Neural progenitor cell (in vitro differentiated cells): ENCODE data around the gene PAM. TPM values are rescaled to one million over a fixed set of nuclear protein-coding genes. Genes with fewer than 3 reads are reported as not detected.
A peak's percentile ranks its signal among the peaks of the same experiment; 100 is the strongest.
"Not testable (repeated sequence)": the region's sequence is repeated elsewhere in the genome, so short reads cannot be mapped to it uniquely, and the experiment has no call there.

ENCODE experiments used
- DNase-seq: peaks from one replicate; pipeline ENCODE4 v3.0.0-alpha.2; 2016; ENCODE audit warnings: low spot score
- H2AFZ ChIP-seq: fragments of 200-600 bp; sonication (generic); replicated peaks from 2 replicates; pipeline ENCODE4 v1.6.1; 2016; ENCODE audit warnings: antibody characterized with exemption
- H3F3A ChIP-seq: fragments of 200-600 bp; sonication (generic); 2 replicates; pipeline ENCODE4 v1.6.1; 2016; ENCODE audit warnings: antibody characterized with exemption, low read depth
- H3K27ac ChIP-seq: fragments of 200-600 bp; sonication (generic); 2 replicates; pipeline ENCODE4 v1.5.1; 2016; ENCODE audit warnings: mild to moderate bottlenecking
- H3K27me3 ChIP-seq: fragments of 200-600 bp; sonication (generic); 2 replicates; pipeline ENCODE4 v1.6.1; 2016; ENCODE audit warnings: mild to moderate bottlenecking, moderate library complexity
- H3K36me3 ChIP-seq: fragments of 200-600 bp; sonication (generic); 2 replicates; pipeline ENCODE4 v1.5.1; 2016
- H3K4me1 ChIP-seq: fragments of 200-600 bp; sonication (generic); 2 replicates; pipeline ENCODE4 v1.6.1; 2016; ENCODE audit warnings: mixed run types
- H3K4me2 ChIP-seq: fragments of 200-600 bp; sonication (generic); 2 replicates; pipeline ENCODE4 v1.6.1; 2016
- H3K4me3 ChIP-seq: fragments of 200-600 bp; sonication (generic); 2 replicates; pipeline ENCODE4 v1.5.1; 2016
- H3K79me2 ChIP-seq: fragments of 200-600 bp; sonication (generic); 2 replicates; pipeline ENCODE4 v1.6.1; 2016; ENCODE audit warnings: low read depth
- H3K9ac ChIP-seq: fragments of 200-600 bp; sonication (generic); 2 replicates; pipeline ENCODE4 v1.6.1; 2016
- H3K9me3 ChIP-seq: fragments of 200-600 bp; sonication (generic); 2 replicates; pipeline ENCODE4 v1.5.1; 2016; ENCODE audit warnings: low read depth
- H4K20me1 ChIP-seq: fragments of 200-600 bp; sonication (generic); 2 replicates; pipeline ENCODE4 v1.6.1; 2016; ENCODE audit warnings: low read depth
- H3K27ac Mint-ChIP-seq: 3 replicates; pipeline ENCODE4 v1.8.0; 2021; ENCODE audit warnings: mixed read lengths
- H3K27me3 Mint-ChIP-seq: 2 replicates; pipeline ENCODE4 v1.8.0; 2022; ENCODE audit warnings: low read depth, mild to moderate bottlenecking, inconsistent platforms, moderate library complexity, mixed read lengths; ENCODE audit not compliant: insufficient read depth
- H3K36me3 Mint-ChIP-seq: 3 replicates; pipeline ENCODE4 v1.8.0; 2021; ENCODE audit warnings: mixed read lengths
- H3K4me1 Mint-ChIP-seq: 3 replicates; pipeline ENCODE4 v1.8.0; 2021; ENCODE audit warnings: mixed read lengths
- H3K4me3 Mint-ChIP-seq: 3 replicates; pipeline ENCODE4 v1.8.0; 2021; ENCODE audit warnings: mild to moderate bottlenecking, moderate library complexity, mixed read lengths
- H3K9me3 Mint-ChIP-seq: 3 replicates; pipeline ENCODE4 v1.8.0; 2020; ENCODE audit warnings: mixed read lengths
- EZH2 ChIP-seq: fragments of 200-600 bp; sonication (generic); IDR thresholded peaks from 2 replicates; pipeline ENCODE4 v1.6.1; 2017; ENCODE audit warnings: antibody characterized with exemption, mild to moderate bottlenecking, moderate library complexity
- EZH2phosphoT487 ChIP-seq: fragments of 200-600 bp; sonication (generic); IDR thresholded peaks from 2 replicates; pipeline ENCODE4 v1.6.1; 2017; ENCODE audit warnings: antibody characterized with exemption
- total RNA-seq: library from RNA; depleted of rRNA; stranded (reverse); fragments of >200 nt; gene quantifications from 2 replicates; pipeline ENCODE4 v1.2.3, GENCODE V29; 2015; ENCODE audit warnings: low replicate concordance
- TF ChIP-seq, protein P1 (sequence below): fragments of 200-600 bp; sonication (generic); IDR thresholded peaks from 2 replicates; pipeline ENCODE4 v1.5.1; 2017; ENCODE audit warnings: antibody characterized with exemption, mild to moderate bottlenecking

PAM gene
- total RNA-seq, 1 donor from 2014 or later = 246 TPM

GRCh38 chr5:103036601-103037000 is 281.5 kb downstream of the PAM start:
- H3K4me2 ChIP-seq = no peak overlapping the region
- DNase-seq = no peak
- no peak overlapping the region for H3K27ac ChIP-seq
- Mint-ChIP-seq H3K27ac (no peak overlapping the region), H3K9me3 (peaks cover 5% of the 10 kb centered on the region), H3K4me1 (no peaks in the 10 kb centered on the region), H3K36me3 (peaks cover 11% of the 10 kb centered on the region), H3K4me3 (no peak overlapping the region), H3K27me3 (no peaks in the 10 kb centered on the region)
- no peak overlapping the region for H3K9ac ChIP-seq
- H3K4me3 ChIP-seq = no peak overlapping the region
- H3K4me1 ChIP-seq = no peaks in the 10 kb centered on the region
- H3K27me3 ChIP-seq = no peaks in the 10 kb centered on the region
- no peaks in the 10 kb centered on the region for H3K36me3 ChIP-seq
- no peaks in the 10 kb centered on the region for H3K79me2 ChIP-seq
- no peaks in the 10 kb centered on the region for H4K20me1 ChIP-seq
- TF ChIP-seq EZH2 (no peak), EZH2phosphoT487 (no peak)
- TF ChIP-seq, protein P1, sequence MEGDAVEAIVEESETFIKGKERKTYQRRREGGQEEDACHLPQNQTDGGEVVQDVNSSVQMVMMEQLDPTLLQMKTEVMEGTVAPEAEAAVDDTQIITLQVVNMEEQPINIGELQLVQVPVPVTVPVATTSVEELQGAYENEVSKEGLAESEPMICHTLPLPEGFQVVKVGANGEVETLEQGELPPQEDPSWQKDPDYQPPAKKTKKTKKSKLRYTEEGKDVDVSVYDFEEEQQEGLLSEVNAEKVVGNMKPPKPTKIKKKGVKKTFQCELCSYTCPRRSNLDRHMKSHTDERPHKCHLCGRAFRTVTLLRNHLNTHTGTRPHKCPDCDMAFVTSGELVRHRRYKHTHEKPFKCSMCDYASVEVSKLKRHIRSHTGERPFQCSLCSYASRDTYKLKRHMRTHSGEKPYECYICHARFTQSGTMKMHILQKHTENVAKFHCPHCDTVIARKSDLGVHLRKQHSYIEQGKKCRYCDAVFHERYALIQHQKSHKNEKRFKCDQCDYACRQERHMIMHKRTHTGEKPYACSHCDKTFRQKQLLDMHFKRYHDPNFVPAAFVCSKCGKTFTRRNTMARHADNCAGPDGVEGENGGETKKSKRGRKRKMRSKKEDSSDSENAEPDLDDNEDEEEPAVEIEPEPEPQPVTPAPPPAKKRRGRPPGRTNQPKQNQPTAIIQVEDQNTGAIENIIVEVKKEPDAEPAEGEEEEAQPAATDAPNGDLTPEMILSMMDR = no peak
- H2AFZ ChIP-seq = no peak overlapping the region
- no peaks in the 10 kb centered on the region for H3F3A ChIP-seq
- no peaks in the 10 kb centered on the region for H3K9me3 ChIP-seq

DNA sequence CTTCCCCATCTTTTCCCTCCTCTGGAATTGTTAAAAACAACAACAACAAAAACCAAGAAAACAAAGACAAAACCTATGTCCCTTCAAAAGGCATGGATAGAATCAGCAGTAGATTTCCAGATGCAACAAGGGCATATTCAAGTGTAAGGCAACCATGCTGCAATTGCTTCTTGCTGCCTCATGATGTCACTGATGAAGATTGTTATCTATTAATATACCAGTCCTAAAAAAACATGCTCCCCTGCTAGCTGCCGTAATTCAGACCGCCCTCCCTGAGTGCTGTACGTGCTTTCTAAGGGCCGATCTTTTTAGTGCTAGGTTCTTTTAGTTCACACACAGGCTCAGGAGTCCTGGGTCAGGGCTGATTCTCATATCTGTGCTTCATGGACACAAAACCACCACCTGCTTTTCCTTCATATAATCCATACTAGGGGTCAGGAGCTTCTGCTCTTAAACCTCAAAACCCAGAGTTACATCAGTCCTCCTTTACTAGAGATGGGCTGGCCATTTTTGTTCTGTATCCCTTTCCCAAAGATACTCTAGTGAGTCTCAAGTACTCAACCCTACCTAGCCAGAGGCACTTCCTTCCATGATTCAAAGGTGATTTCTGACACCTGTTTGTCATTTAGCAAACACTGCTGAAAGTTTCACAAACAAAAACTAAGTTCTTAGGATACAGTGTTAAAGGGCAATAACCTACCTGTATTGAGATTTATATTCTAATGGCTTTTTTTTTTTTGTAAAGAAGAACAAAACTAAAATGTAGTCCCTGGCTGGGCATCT is 282.8 kb downstream of the PAM start:
- no peaks in the 10 kb centered on the region for H3F3A ChIP-seq
- Mint-ChIP-seq H3K4me3 (no peak overlapping the region), H3K4me1 (no peaks in the 10 kb centered on the region), H3K36me3 (peaks cover 4% of the 10 kb centered on the region), H3K9me3 (peaks cover 3% of the 10 kb centered on the region), H3K27ac (no peak overlapping the region), H3K27me3 (no peaks in the 10 kb centered on the region)
- TF ChIP-seq EZH2 = no peak
- no peak for TF ChIP-seq EZH2phosphoT487
- TF ChIP-seq, protein P1 = no peak
- no peak for DNase-seq
- no peaks in the 10 kb centered on the region for H3K4me1 ChIP-seq
- H3K4me3 ChIP-seq = no peak overlapping the region
- H3K9me3 ChIP-seq = no peaks in the 10 kb centered on the region
- no peak overlapping the region for H3K9ac ChIP-seq
- no peak overlapping the region for H3K27ac ChIP-seq
- no peaks in the 10 kb centered on the region for H3K36me3 ChIP-seq
- no peak overlapping the region for H3K4me2 ChIP-seq
- peak overlapping the region; percentile 33 for H2AFZ ChIP-seq
- no peaks in the 10 kb centered on the region for H3K27me3 ChIP-seq
- H4K20me1 ChIP-seq = no peaks in the 10 kb centered on the region
- no peaks in the 10 kb centered on the region for H3K79me2 ChIP-seq

- Histone ChIP-seq H3K79me2 (no peaks in the 10 kb centered on the region), H2AFZ (no peak overlapping the region), H3K27ac (no peak overlapping the region), H3K9ac (no peak overlapping the region), H3K36me3 (no peaks in the 10 kb centered on the region), H3F3A (no peaks in the 10 kb centered on the region), H4K20me1 (no peaks in the 10 kb centered on the region), H3K4me1 (no peaks in the 10 kb centered on the region), H3K4me3 (no peak overlapping the region), H3K9me3 (no peaks in the 10 kb centered on the region), H3K4me2 (no peak overlapping the region), H3K27me3 (no peaks in the 10 kb centered on the region)
- Mint-ChIP-seq H3K27me3 (no peaks in the 10 kb centered on the region), H3K36me3 (no peaks in the 10 kb centered on the region), H3K27ac (no peak overlapping the region), H3K4me1 (no peaks in the 10 kb centered on the region), H3K4me3 (no peak overlapping the region), H3K9me3 (peaks cover 3% of the 10 kb centered on the region)
- no peak for DNase-seq
- TF ChIP-seq, protein P1 = peak; percentile 48
- TF ChIP-seq EZH2phosphoT487 = no peak
Measured at GRCh38 chr5:103041071-103041676, 286.1 kb downstream of the PAM start.

DNA sequence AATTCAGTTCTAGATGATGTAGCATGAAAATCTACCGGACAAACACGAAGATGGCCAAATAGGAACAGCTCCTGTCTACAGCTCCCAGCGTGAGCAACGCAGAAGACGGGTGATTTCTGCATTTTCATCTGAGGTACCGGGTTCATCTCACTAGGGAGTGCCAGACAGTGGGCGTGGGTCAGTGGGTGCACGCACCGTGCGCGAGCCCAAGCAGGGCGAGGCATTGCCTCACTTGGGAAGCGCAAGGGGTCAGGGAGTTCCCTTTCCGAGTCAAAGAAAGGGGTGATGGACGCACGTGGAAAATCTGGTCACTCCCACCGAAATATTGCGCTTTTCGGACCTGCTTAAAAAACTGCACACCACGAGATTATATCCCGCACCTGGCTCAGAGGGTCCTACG is 291.6 kb downstream of the PAM start:
- H3K4me3 Mint-ChIP-seq, H3K4me1 ChIP-seq, H3K27me3 ChIP-seq, DNase-seq, H3K9ac ChIP-seq, H3K4me1 Mint-ChIP-seq, H3K27me3 Mint-ChIP-seq, H4K20me1 ChIP-seq, H3K79me2 ChIP-seq, H3K4me3 ChIP-seq, H3F3A ChIP-seq, H3K36me3 ChIP-seq, H3K9me3 ChIP-seq, H3K9me3 Mint-ChIP-seq, H3K4me2 ChIP-seq, H3K27ac ChIP-seq, H3K36me3 Mint-ChIP-seq, H2AFZ ChIP-seq, H3K27ac Mint-ChIP-seq: not testable (repeated sequence)
